Heart right ventricle (tissue), 16 donors: ENCODE data around the gene CNTN4. TPM values are rescaled to one million over a fixed set of nuclear protein-coding genes. Genes with fewer than 3 reads are reported as not detected.

Experiments
- ATAC-seq, 8 donors: fragments of 200-7000 bp; cut with Tn5 transposase; one replicate each; pipeline ENCODE4 v1.9.1; 2020; ENCODE audit warnings: mild to moderate bottlenecking in 8 of 8, moderate library complexity in 8 of 8, moderate number of reproducible peaks in 1 of 8
- DNase-seq, 2 donors: peaks; one replicate each; pipeline ENCODE4 v3.0.0-alpha.2; 2020
- H3K27ac ChIP-seq, 10 donors: fragments of 200-600 bp; sonication (generic) in 2 of 10; one replicate each; pipeline versions ENCODE4 v1.5.0 to v1.8.0; 2020 to 2022; ENCODE audit warnings: mild to moderate bottlenecking in 3 of 10
- H3K27me3 ChIP-seq, 7 donors: fragments of 200-600 bp; one replicate each; pipeline ENCODE4 v1.8.0; 2021 to 2022; ENCODE audit warnings: mild to moderate bottlenecking in 2 of 7
- H3K36me3 ChIP-seq, 9 donors: fragments of 200-600 bp; sonication (generic) in 1 of 9; one replicate each; pipeline versions ENCODE4 v1.5.0 to v1.8.0; 2020 to 2022; ENCODE audit warnings: mild to moderate bottlenecking in 2 of 9
- H3K4me1 ChIP-seq, 9 donors: fragments of 200-600 bp; sonication (generic) in 1 of 9; one replicate each; pipeline versions ENCODE4 v1.5.0 to v1.8.0; 2020 to 2022; ENCODE audit warnings: mild to moderate bottlenecking in 4 of 9
- H3K4me3 ChIP-seq, 10 donors: fragments of 200-600 bp; sonication (generic) in 2 of 10; one replicate each; pipeline versions ENCODE4 v1.5.0 to v1.8.0; 2020 to 2022; ENCODE audit warnings: mild to moderate bottlenecking in 7 of 10, moderate library complexity in 2 of 10
- H3K9me3 ChIP-seq, 11 donors: fragments of 200-600 bp in 10 of 11; sonication (generic) in 2 of 11; one replicate each; pipeline versions ENCODE4 v1.5.0 to v1.8.0; 2013 to 2022; ENCODE audit warnings: mild to moderate bottlenecking in 2 of 11, control low read depth in 1 of 11, moderate library complexity in 1 of 11
- WGBS, 2 donors: extraction: QIAGEN DNeasy Blood & Tissue Kit; methylation state at CpG; one replicate each; pipeline ENCODE4 v1.1.7; 2013; ENCODE audit warnings: inconsistent platforms in 1 of 2; 5-methylcytosine and 5-hydroxymethylcytosine counted together
- intact Hi-C, 10 donors: fragments of 100-400 bp; cut with DNase I; formaldehyde crosslinking; loops; one replicate each; pipeline versions ENCODE4 v1.11.1 to v1.14.2; 2022
- polyA plus RNA-seq, 2 donors: library from polyadenylated mRNA; stranded (reverse); fragments of 200-250 nt; gene quantifications; one replicate each; pipeline ENCODE4 v1.2.3, GENCODE V29; 2013
- total RNA-seq, 10 donors: library from RNA; stranded (reverse); fragmentation: NEBNext Ultra II Directional in 3 of 10; extraction: Animal tissue kit (Norgen Biotek cat#: 25700) in 3 of 10; gene quantifications; one replicate each; pipeline versions ENCODE4 v1.2.1 to v1.2.4, GENCODE V29; 2021 to 2023
- TF ChIP-seq, protein P1 (sequence below), 9 donors: fragments of 200-600 bp; sonication (generic) in 2 of 9; IDR thresholded peaks; one replicate each; pipeline versions ENCODE4 v1.5.0 to v1.8.0; 2021 to 2022; ENCODE audit warnings: antibody characterized with exemption in 9 of 9, mild to moderate bottlenecking in 5 of 9, moderate library complexity in 1 of 9
- donor health status: Arrhythmogenic right ventricular cardiomyopathy.
- donor health status: ischemic (EF 13 %, LVEDD 7.1; RV severe dilation, severe dysfunction).
- donor health status: healthy with polysubstance abuse.
- donor health status: DM: no; HTN: yes; CAD: no.
- donor health status: DM: no; HTN: no; CAD: no.
- donor health status: ischemic (EF 25% LVEDD 6.9; RV normal size, moderate dysfunction).
- donor health status: ischemic (EF 25% LVEDD 5.7; RV mildly dilated, moderate dysfunction).
- donor health status: healthy.
- donor health status: DM: yes; HTN: yes; CAD: no.
- donor health status: Ischemic cardiomyopathy.
- donor health status: ischemic (EF 35%, LVEDD 5.7; RV mildly dilated, moderate dysfunction).
- donor health status: nonischemic (EF 11% LVEDD 7.7; RV severe dilation, severe dysfunction).
- donor health status: DM: yes; HTN: yes; CAD: no.
- donor health status: PGD.
- donor health status: ischemic (EF 29% LVEDD 5.4; RV normal size, mild dysfunction).
- donor health status: nonischemic (EF 23%, LVEDD 6.1; RV moderate dilation, normal function).

Gene CNTN4
- total and polyA plus RNA-seq, 12 donors: 0.48 to 4.7 (median 2.5) TPM

DNA sequence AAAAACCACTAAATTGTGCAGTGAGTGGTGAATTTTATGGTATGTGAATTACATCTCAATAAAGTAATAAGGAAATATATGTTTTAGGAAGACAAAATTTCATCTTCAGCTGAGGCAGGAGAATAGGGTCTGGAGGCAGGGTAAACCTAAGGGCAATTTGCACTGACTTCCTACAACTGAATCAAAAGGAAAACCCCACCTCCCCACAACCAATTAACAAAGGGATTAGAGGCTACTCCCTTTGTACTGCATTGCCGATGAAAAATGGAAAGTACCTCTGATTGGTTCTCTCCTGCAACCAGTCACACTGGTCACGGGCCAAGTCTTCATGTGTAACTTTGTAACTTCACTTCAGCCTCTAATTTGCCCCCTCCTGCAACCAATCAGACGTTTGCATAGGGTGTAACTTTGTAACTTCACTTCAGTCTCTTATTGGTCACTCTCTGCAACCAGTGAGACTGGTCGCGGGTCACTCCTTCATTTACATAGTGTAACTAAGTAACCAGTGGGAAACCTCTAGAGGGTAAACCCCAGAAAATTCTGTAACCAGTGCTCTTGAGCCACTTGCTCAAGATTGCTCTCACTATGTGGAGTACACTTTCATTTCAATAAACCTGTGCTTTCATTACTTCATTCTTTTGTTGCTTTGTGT, 244.5 kb downstream of the CNTN4 start:
- 88 to 89% methylated on average over 5 of the region's 5 CpGs for WGBS, 2 donors
- intact Hi-C loops: no loop called here
- no peaks in the 10 kb centered on the region for H3K4me1 ChIP-seq
- H3K27ac ChIP-seq: no peak overlapping the region
- H3K4me3 ChIP-seq: no peak overlapping the region
- DNase-seq (no peak), ATAC-seq (no peak)
- H3K27me3 ChIP-seq: no peaks in the 10 kb centered on the region
- H3K36me3 ChIP-seq: no peaks in the 10 kb centered on the region
- TF ChIP-seq, protein P1, sequence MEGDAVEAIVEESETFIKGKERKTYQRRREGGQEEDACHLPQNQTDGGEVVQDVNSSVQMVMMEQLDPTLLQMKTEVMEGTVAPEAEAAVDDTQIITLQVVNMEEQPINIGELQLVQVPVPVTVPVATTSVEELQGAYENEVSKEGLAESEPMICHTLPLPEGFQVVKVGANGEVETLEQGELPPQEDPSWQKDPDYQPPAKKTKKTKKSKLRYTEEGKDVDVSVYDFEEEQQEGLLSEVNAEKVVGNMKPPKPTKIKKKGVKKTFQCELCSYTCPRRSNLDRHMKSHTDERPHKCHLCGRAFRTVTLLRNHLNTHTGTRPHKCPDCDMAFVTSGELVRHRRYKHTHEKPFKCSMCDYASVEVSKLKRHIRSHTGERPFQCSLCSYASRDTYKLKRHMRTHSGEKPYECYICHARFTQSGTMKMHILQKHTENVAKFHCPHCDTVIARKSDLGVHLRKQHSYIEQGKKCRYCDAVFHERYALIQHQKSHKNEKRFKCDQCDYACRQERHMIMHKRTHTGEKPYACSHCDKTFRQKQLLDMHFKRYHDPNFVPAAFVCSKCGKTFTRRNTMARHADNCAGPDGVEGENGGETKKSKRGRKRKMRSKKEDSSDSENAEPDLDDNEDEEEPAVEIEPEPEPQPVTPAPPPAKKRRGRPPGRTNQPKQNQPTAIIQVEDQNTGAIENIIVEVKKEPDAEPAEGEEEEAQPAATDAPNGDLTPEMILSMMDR (IDR thresholded peaks at IDR 0.05): no peak
- H3K9me3 ChIP-seq: no peaks in the 10 kb centered on the region

DNA sequence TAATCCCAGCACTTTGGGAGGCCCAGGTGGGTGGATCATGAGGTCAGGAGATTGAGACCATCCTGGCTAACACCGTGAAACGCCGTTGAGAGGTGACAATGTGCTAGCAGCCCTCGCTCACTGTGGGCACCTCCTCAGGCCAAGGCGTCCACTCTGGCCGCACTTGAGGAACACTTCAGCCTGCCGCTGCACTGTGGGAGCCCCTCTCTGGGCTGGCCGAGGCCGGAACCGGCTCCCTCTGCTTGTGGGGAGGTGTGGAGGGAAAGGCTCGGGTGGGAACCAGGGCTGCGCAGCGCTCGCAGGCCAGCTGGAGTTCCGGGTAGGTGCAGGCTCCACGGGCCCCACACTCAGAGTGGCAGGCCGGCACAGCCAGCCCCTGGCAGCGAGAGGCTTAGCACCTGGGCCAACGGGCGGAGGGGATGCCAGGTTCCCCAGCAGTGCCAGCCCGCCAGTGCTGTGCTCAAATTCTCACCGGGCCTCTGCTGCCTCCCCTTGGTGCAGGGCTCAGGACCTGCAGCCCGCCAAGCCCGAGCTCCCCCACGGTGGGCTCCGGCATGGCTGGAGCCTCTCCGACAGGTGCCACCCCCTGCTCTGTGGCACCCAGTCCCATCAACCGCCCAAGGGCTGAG, 253.6 kb downstream of the CNTN4 start:
- Histone ChIP-seq H3K4me3 (no peak overlapping the region), H3K27ac (no peak overlapping the region), H3K36me3 (no peaks in the 10 kb centered on the region), H3K9me3 (peaks cover 0 to 10% (median 0%) of the 10 kb centered on the region in 11 donors), H3K4me1 (peaks cover 0 to 19% (median 9%) of the 10 kb centered on the region in 9 donors), H3K27me3 (no peaks in the 10 kb centered on the region)
- DNase-seq: no peak
- ATAC-seq: no peak
- intact Hi-C loops: no loop called here
- WGBS, 2 donors: 93 to 94% methylated on average over 28 of the region's 28 CpGs
- TF ChIP-seq, protein P1 (IDR thresholded peaks at IDR 0.05): no peak

DNA sequence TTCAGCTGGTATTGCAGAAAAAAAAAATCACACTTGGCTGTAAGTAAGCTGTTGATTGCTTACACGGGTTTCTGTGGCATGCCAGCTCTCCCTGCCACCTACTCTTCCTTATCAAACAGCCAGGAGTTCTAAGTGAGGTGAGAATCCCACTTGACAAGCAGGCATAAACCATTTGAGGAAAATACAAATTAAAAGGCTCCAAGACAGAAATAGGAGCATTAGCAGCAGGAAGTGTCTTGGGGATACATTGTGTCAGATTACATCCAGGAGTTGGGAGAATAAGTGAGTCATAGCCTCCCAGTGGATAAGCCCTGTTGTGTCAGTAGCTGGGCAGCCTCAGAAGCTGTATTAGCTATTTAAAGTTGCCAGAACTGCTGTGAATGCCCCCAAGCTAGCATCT, 256.0 kb downstream of the CNTN4 start:
- H3K4me3 ChIP-seq: no peak overlapping the region
- H3K9me3 ChIP-seq: peaks cover 0 to 10% (median 0%) of the 10 kb centered on the region in 11 donors
- TF ChIP-seq, protein P1 (IDR thresholded peaks at IDR 0.05): no peak
- peaks cover 0 to 19% (median 9%) of the 10 kb centered on the region in 9 donors for H3K4me1 ChIP-seq
- DNase-seq (peak in 1 of 2 donors; percentile 15), ATAC-seq (peak; percentile 49 to 98 (median 77))
- H3K36me3 ChIP-seq: no peaks in the 10 kb centered on the region
- intact Hi-C loops: no loop called here
- H3K27ac ChIP-seq: no peak overlapping the region
- H3K27me3 ChIP-seq: no peaks in the 10 kb centered on the region
- WGBS, 2 donors: 0 to 4% methylated on average over 1 of the region's 1 CpG

DNA sequence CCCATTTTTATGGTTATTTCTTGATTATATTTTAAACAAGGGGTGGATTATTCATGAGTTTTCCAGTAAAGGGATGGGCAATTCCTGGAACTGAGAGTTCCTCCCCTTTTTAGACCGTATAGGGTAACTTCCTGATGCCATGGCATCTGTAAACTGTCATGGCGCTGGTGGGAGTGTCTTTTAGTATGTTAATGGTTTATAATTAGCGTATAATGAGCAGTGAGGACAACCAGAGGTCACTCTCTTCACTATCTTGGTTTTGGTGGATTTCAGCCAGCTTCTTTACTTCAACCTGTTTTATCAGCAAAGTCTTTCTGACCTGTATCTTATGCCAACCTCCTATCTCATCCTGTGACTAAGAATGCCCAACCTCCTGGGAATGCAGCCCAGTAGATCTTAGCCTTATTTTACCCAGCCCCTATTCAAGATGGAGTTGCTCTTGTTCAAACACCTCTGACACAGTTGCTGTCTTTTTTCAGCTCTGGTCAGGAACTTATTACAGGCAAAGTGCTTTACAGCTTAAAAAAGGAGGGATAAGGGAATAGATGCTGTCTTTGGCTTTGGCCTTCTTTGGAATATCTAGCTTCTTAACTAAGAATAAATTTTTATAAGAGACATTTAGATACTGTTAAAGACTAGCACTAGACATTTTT, 257.8 kb downstream of the CNTN4 start:
- Histone ChIP-seq H3K27me3 (no peaks in the 10 kb centered on the region), H3K36me3 (no peaks in the 10 kb centered on the region), H3K9me3 (peaks cover 0 to 10% (median 0%) of the 10 kb centered on the region in 11 donors), H3K4me3 (no peak overlapping the region), H3K27ac (no peak overlapping the region), H3K4me1 (peaks cover 0 to 19% (median 9%) of the 10 kb centered on the region in 9 donors)
- 57 to 62% methylated on average over 3 of the region's 3 CpGs for WGBS, 2 donors
- peak in 1 of 8 donors; percentile 62 for ATAC-seq
- no peak for DNase-seq
- TF ChIP-seq, protein P1 (IDR thresholded peaks at IDR 0.05): no peak
- intact Hi-C loops: no loop called here
